ENCODE results near the gene EPHA8.

DNA sequence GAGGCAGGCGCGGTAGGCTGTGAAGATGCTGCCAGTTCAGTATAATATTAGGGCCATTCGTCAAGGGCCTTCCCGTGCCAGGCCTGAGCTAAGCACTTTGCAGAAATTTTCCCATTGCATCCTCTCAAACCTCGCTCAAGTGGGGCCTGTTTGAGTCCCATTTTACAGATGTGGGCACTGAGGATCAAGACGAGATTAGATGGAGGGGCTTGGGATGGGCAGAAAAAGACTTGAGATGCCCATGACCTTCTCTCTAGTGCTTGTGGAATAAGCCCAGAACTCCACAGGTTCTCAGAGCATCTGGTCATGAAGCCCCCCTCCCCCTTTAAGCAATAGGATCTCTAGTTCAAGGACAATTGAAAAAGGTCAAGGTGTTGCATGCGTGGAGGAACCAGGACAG lies 9.9 kb downstream of the EPHA8 start:
- TF ChIP-seq BCL6 (CRISPR knock-in tag; IDR thresholded peaks at IDR 0.05) (no peak), EZH2 (IDR thresholded peaks at IDR 0.05; ENCODE audit: borderline replicate concordance, low read depth, low read length) (no peak)

All from K562 (cell line).